Lower leg skin (tissue), 3 donors: Measurements from ENCODE around the gene TTC9C.

Experiments used
- CTCF ChIP-seq, 3 donors: fragments of 450-650 bp; IDR thresholded peaks; one replicate each; pipeline ENCODE4 v1.5.1; 2016; ENCODE audit warnings: antibody characterized with exemption in 3 of 3, mild to moderate bottlenecking in 3 of 3, moderate library complexity in 2 of 3
- POLR2A ChIP-seq, 2 donors: fragments of 450-650 bp; IDR thresholded peaks; one replicate each; pipeline ENCODE4 v1.6.1; 2016 to 2017; ENCODE audit warnings: antibody characterized with exemption in 2 of 2, mild to moderate bottlenecking in 1 of 2, moderate library complexity in 1 of 2

- no peak for TF ChIP-seq POLR2A (IDR thresholded peaks at IDR 0.05)
- no peak for TF ChIP-seq CTCF (IDR thresholded peaks at IDR 0.05)
These were observed 38.7 kb upstream of the TTC9C start, which contains the start of gene LRRN4CL for GRCh38 chr11:62689421-62690183.
